Gastrocnemius medialis (tissue), 4 donors: Measurements from ENCODE around the gene UGT3A2. TPM values are rescaled to one million over a fixed set of nuclear protein-coding genes. Genes with fewer than 3 reads are reported as not detected.

ENCODE experiments used
- ATAC-seq, 2 donors: fragments of 150-250 bp; one replicate each; pipeline ENCODE4 v1.9.1; 2016
- DNase-seq, 2 donors: peaks; one replicate each; pipeline ENCODE4 v3.0.0-alpha.2; 2019
- H3K27ac ChIP-seq, 4 donors: fragments of 200-600 bp; sonication (generic); 1 replicate in 1 of 4; 2 replicates in 3 of 4; pipeline ENCODE4 v1.5.1; 2016 to 2018; ENCODE audit warnings: mild to moderate bottlenecking in 2 of 4, moderate library complexity in 1 of 4
- H3K27me3 ChIP-seq, 3 donors: fragments of 200-600 bp; sonication (generic) in 2 of 3; 1 replicate in 1 of 3; 2 replicates in 2 of 3; pipeline versions ENCODE4 v1.5.1 to v1.6.0; 2016 to 2019; ENCODE audit warnings: mild to moderate bottlenecking in 1 of 3, moderate library complexity in 1 of 3
- H3K36me3 ChIP-seq, 2 donors: fragments of 200-600 bp; sonication (generic) in 1 of 2; one replicate each; pipeline ENCODE4 v1.5.1; 2017 to 2018
- H3K4me1 ChIP-seq, 2 donors: fragments of 200-600 bp; sonication (generic) in 1 of 2; one replicate each; pipeline ENCODE4 v1.5.1; 2016 to 2017; ENCODE audit warnings: mild to moderate bottlenecking in 2 of 2
- H3K4me3 ChIP-seq, 4 donors: fragments of 200-600 bp; sonication (generic) in 3 of 4; 1 replicate in 1 of 4; 2 replicates in 3 of 4; pipeline ENCODE4 v1.5.1; 2016 to 2019; ENCODE audit warnings: mild to moderate bottlenecking in 2 of 4
- H3K9me3 ChIP-seq, 3 donors: fragments of 200-600 bp; sonication (generic) in 2 of 3; 1 replicate in 1 of 3; 2 replicates in 2 of 3; pipeline ENCODE4 v1.5.1; 2016 to 2019
- CTCF ChIP-seq, 5 experiments: fragments of 450-650 bp in 3 of 5; fragments of 200-600 bp in 2 of 5; sonication (generic) in 2 of 5; IDR thresholded peaks in 4 of 5; conservative IDR thresholded peaks in 1 of 5; 1 replicate in 4 of 5; 2 replicates in 1 of 5; pipeline ENCODE4 v1.5.1; 2016 to 2019; ENCODE audit warnings: antibody characterized with exemption in 5 of 5, mild to moderate bottlenecking in 3 of 5, moderate library complexity in 3 of 5
- POLR2A ChIP-seq, 2 donors: fragments of 450-650 bp; IDR thresholded peaks; one replicate each; pipeline ENCODE4 v1.6.1; 2017; ENCODE audit warnings: antibody characterized with exemption in 2 of 2, mild to moderate bottlenecking in 2 of 2, moderate library complexity in 2 of 2
- in situ Hi-C, 4 donors: fragments of 200-750 bp; cut with MboI; loops; one replicate each; pipeline versions ENCODE4 v1.15.0 to v1.8.0; 2017; ENCODE audit warnings: low sequenced_read_pairs in 4 of 4
- intact Hi-C: fragments of 100-400 bp; cut with DNase I; formaldehyde crosslinking; loops from one replicate; pipeline ENCODE4 v1.15.1; 2023; ENCODE audit warnings: low total_unique reads
- total RNA-seq, 4 donors: library from RNA; depleted of rRNA; stranded (reverse); fragments of >200 nt; gene quantifications; one replicate each; pipeline versions ENCODE4 v1.1.0 to v1.2.3, GENCODE V29; 2016

The UGT3A2 gene
- total RNA-seq, 4 donors from 2014 or later: not detected

GRCh38 chr5:36056422-36056821 lies 10.3 kb downstream of the UGT3A2 start:
- H3K36me3 ChIP-seq: no peaks in the 10 kb centered on the region
- in situ Hi-C loops (no loop called here), intact Hi-C loops (no loop called here)

GRCh38 chr5:36055984-36056383 lies 10.7 kb downstream of the UGT3A2 start:
- no peaks in the 10 kb centered on the region for H3K9me3 ChIP-seq
- ATAC-seq (no peak), DNase-seq (no peak)
- TF ChIP-seq CTCF (IDR thresholded peaks at IDR 0.05 in 4 of 5, conservative IDR thresholded peaks at IDR 0.05 in 1 of 5): no peak
- no peak for TF ChIP-seq POLR2A (IDR thresholded peaks at IDR 0.05)
- no peak overlapping the region for H3K4me3 ChIP-seq
- no peaks in the 10 kb centered on the region for H3K4me1 ChIP-seq
- intact Hi-C loops (no loop called here), in situ Hi-C loops (no loop called here)
- no peaks in the 10 kb centered on the region for H3K36me3 ChIP-seq
- H3K27me3 ChIP-seq: no peaks in the 10 kb centered on the region
- H3K27ac ChIP-seq: no peak overlapping the region

More at GRCh38 chr5:36056422-36056821, 10.3 kb downstream of the UGT3A2 start:
- DNase-seq (no peak), ATAC-seq (no peak)
- TF ChIP-seq CTCF (IDR thresholded peaks at IDR 0.05 in 4 of 5, conservative IDR thresholded peaks at IDR 0.05 in 1 of 5) (no peak), POLR2A (IDR thresholded peaks at IDR 0.05) (no peak)
- H3K27ac ChIP-seq: no peak overlapping the region
- H3K9me3 ChIP-seq: no peaks in the 10 kb centered on the region
- no peaks in the 10 kb centered on the region for H3K27me3 ChIP-seq
- H3K4me1 ChIP-seq: no peaks in the 10 kb centered on the region
- no peak overlapping the region for H3K4me3 ChIP-seq

- intact Hi-C loops (no loop called here), in situ Hi-C loops (no loop called here)
- no peak for TF ChIP-seq CTCF (IDR thresholded peaks at IDR 0.05 in 4 of 5, conservative IDR thresholded peaks at IDR 0.05 in 1 of 5)
- Histone ChIP-seq H3K4me1 (no peaks in the 10 kb centered on the region), H3K27me3 (no peaks in the 10 kb centered on the region), H3K27ac (no peak overlapping the region), H3K36me3 (no peaks in the 10 kb centered on the region), H3K4me3 (no peak overlapping the region), H3K9me3 (no peaks in the 10 kb centered on the region)
- DNase-seq (no peak), ATAC-seq (no peak)
Observed at GRCh38 chr5:36054647-36055046, 12.0 kb downstream of the UGT3A2 start.

GRCh38 chr5:36052538-36052937 lies 14.1 kb downstream of the UGT3A2 start:
- Histone ChIP-seq H3K36me3 (no peaks in the 10 kb centered on the region), H3K27me3 (no peaks in the 10 kb centered on the region), H3K4me3 (no peak overlapping the region), H3K27ac (no peak overlapping the region), H3K9me3 (no peaks in the 10 kb centered on the region), H3K4me1 (no peaks in the 10 kb centered on the region)
- DNase-seq: no peak
- in situ Hi-C loops (no loop called here), intact Hi-C loops (no loop called here)
- ATAC-seq: no peak
- TF ChIP-seq CTCF (IDR thresholded peaks at IDR 0.05 in 4 of 5, conservative IDR thresholded peaks at IDR 0.05 in 1 of 5): no peak
- TF ChIP-seq POLR2A (IDR thresholded peaks at IDR 0.05): no peak

- Histone ChIP-seq H3K4me1 (no peaks in the 10 kb centered on the region), H3K27ac (no peak overlapping the region), H3K4me3 (no peak overlapping the region), H3K27me3 (no peaks in the 10 kb centered on the region), H3K9me3 (no peaks in the 10 kb centered on the region), H3K36me3 (no peaks in the 10 kb centered on the region)
- intact Hi-C loops (no loop called here), in situ Hi-C loops (no loop called here)
- TF ChIP-seq POLR2A (IDR thresholded peaks at IDR 0.05) (no peak), CTCF (IDR thresholded peaks at IDR 0.05 in 4 of 5, conservative IDR thresholded peaks at IDR 0.05 in 1 of 5) (no peak)
- DNase-seq (no peak), ATAC-seq (no peak)
Observed at GRCh38 chr5:36049949-36050348, 16.7 kb downstream of the UGT3A2 start.
